Measurements from ENCODE around the gene EHMT1.

The EHMT1 gene

DNA sequence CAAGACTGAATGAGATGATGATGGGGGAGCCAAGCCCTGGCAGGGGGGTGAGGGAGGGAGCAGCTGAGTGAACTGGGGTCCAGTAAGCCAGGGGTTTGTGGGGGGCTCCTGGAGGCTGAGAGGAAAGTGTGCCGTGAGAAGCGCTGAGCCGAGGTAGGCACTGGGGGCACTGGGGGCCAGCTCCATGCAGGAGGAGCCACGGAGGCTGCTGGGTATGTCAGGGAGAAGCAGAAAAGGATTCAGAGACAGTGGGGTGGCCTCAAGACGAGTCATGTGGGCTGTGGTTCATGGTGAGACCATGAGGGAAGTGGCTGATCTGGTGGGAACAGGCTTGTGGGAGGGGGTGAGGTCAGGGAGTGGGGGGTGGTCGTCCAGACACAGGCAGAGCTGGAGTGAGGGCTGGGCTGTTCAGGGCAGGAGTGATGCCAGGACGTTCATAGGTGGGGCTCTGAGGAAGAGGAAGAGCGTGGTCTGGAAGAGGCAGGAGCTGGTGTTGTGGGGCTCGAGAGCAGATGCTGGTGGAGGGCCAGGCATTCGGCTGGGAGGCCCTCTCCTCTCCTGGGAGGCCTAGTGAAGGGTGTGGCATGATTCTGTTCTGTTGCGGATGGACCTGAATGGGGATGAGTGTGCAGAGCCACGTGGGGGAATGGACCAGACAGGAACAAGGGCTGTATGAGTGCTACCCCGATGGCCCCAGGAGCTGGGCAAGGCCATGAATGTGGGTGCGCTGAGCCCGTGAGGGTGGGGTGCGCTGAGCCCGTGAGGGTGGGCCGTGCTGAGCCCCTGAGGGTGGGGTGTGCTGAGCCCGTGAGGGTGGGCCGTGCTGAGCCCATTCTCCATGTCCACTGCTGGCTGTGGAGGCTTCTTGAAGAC lies 166.1 kb downstream of the EHMT1 start:
- no peaks in the 10 kb centered on the region for H3K9me3 ChIP-seq (ENCODE audit: insufficient read depth, low read depth, low read length)
- no peaks in the 10 kb centered on the region for H3K79me2 ChIP-seq (ENCODE audit: insufficient read depth, low read length)
- no peak overlapping the region for H3K4me3 ChIP-seq (ENCODE audit: low read length, poor library complexity, severe bottlenecking)
- no peaks in the 10 kb centered on the region for H4K20me1 ChIP-seq (ENCODE audit: insufficient read depth, low read length, poor library complexity, severe bottlenecking)
- H3K4me2 ChIP-seq (ENCODE audit: low read depth, low read length, poor library complexity, severe bottlenecking) = no peak overlapping the region
- H3K9me2 ChIP-seq (replicated peaks; ENCODE audit: low read depth, low read length) = no peaks in the 10 kb centered on the region
- H3K9ac ChIP-seq (ENCODE audit: low read depth, low read length, poor library complexity, severe bottlenecking) = no peak overlapping the region
- H3K27me3 ChIP-seq (ENCODE audit: insufficient read depth, low read length, poor library complexity, severe bottlenecking) = no peaks in the 10 kb centered on the region
- peaks cover 57% of the 10 kb centered on the region; the same call in 1 of the 2 replicates for H3K36me3 ChIP-seq (ENCODE audit: insufficient read depth, low read length)
- H2AFZ ChIP-seq (ENCODE audit: low read length) = no peak overlapping the region
- no peaks in the 10 kb centered on the region for H3F3A ChIP-seq (ENCODE audit: low read depth)
- TF ChIP-seq CTCF (conservative IDR thresholded peaks at IDR 0.05; ENCODE audit: low read length) (no peak), EZH2phosphoT487 (IDR thresholded peaks at IDR 0.05; ENCODE audit: borderline replicate concordance) (no peak)
- peaks cover 10% of the 10 kb centered on the region for H3K4me1 ChIP-seq (ENCODE audit: insufficient read depth, low read length, poor library complexity, severe bottlenecking)

DNA sequence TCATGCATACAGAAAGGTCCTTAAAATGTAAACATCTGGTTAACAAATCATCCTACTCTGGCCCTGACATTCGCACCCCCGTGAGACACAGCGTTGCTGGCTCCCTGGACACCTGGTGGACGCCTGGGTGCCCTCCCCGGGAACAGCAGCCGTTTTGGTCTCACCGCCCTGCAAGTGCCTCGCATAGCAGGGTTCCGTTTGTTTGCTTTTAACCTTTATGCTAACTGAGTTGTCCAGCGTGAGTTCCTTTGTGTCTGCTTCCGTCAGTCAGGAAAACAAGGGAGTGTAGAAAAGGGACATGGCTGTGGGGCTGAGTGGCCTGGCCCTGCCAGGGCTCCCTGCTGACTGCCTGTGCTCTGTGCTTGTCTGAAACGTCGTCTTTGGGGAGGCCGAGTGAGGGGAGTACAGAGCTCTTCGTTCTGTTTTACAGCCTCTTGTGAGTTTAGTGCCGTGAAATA lies 166.9 kb downstream of the EHMT1 start:
- Histone ChIP-seq H3K79me2 (ENCODE audit: insufficient read depth, low read length) (no peaks in the 10 kb centered on the region), H4K20me1 (ENCODE audit: insufficient read depth, low read length, poor library complexity, severe bottlenecking) (no peaks in the 10 kb centered on the region), H3K4me2 (ENCODE audit: low read depth, low read length, poor library complexity, severe bottlenecking) (no peak overlapping the region), H2AFZ (ENCODE audit: low read length) (no peak overlapping the region), H3K4me1 (ENCODE audit: insufficient read depth, low read length, poor library complexity, severe bottlenecking) (peaks cover 10% of the 10 kb centered on the region), H3K36me3 (ENCODE audit: insufficient read depth, low read length) (peaks cover 64% of the 10 kb centered on the region; the same call in 1 of the 2 replicates), H3K27me3 (ENCODE audit: insufficient read depth, low read length, poor library complexity, severe bottlenecking) (no peaks in the 10 kb centered on the region), H3K9me2 (replicated peaks; ENCODE audit: low read depth, low read length) (no peaks in the 10 kb centered on the region), H3K9me3 (ENCODE audit: insufficient read depth, low read depth, low read length) (no peaks in the 10 kb centered on the region), H3K4me3 (ENCODE audit: low read length, poor library complexity, severe bottlenecking) (no peak overlapping the region), H3K9ac (ENCODE audit: low read depth, low read length, poor library complexity, severe bottlenecking) (no peak overlapping the region), H3F3A (ENCODE audit: low read depth) (no peaks in the 10 kb centered on the region)
- TF ChIP-seq EZH2phosphoT487 (IDR thresholded peaks at IDR 0.05; ENCODE audit: borderline replicate concordance) (no peak), CTCF (conservative IDR thresholded peaks at IDR 0.05; ENCODE audit: low read length) (no peak)

GRCh38 chr9:137786511-137786920 lies 167.7 kb downstream of the EHMT1 start:
- TF ChIP-seq EZH2phosphoT487 (IDR thresholded peaks at IDR 0.05; ENCODE audit: borderline replicate concordance) = no peak
- TF ChIP-seq CTCF (conservative IDR thresholded peaks at IDR 0.05; ENCODE audit: low read length) = no peak
- Histone ChIP-seq H3K79me2 (ENCODE audit: insufficient read depth, low read length) (no peaks in the 10 kb centered on the region), H3K9me2 (replicated peaks; ENCODE audit: low read depth, low read length) (no peaks in the 10 kb centered on the region), H3K9ac (ENCODE audit: low read depth, low read length, poor library complexity, severe bottlenecking) (no peak overlapping the region), H3K27me3 (ENCODE audit: insufficient read depth, low read length, poor library complexity, severe bottlenecking) (no peaks in the 10 kb centered on the region), H3K4me2 (ENCODE audit: low read depth, low read length, poor library complexity, severe bottlenecking) (no peak overlapping the region), H3F3A (ENCODE audit: low read depth) (no peaks in the 10 kb centered on the region), H3K36me3 (ENCODE audit: insufficient read depth, low read length) (peaks cover 67% of the 10 kb centered on the region; the same call in 1 of the 2 replicates), H4K20me1 (ENCODE audit: insufficient read depth, low read length, poor library complexity, severe bottlenecking) (no peaks in the 10 kb centered on the region), H2AFZ (ENCODE audit: low read length) (no peak overlapping the region), H3K4me3 (ENCODE audit: low read length, poor library complexity, severe bottlenecking) (no peak overlapping the region), H3K9me3 (ENCODE audit: insufficient read depth, low read depth, low read length) (no peaks in the 10 kb centered on the region), H3K4me1 (ENCODE audit: insufficient read depth, low read length, poor library complexity, severe bottlenecking) (peaks cover 10% of the 10 kb centered on the region)

Data from Loucy (cell line).